Measurements from ENCODE around the gene FAM216A.
"Not testable (repeated sequence)": the region's sequence is repeated elsewhere in the genome, so short reads cannot be mapped to it uniquely, and the experiment has no call there.

The FAM216A gene

DNA sequence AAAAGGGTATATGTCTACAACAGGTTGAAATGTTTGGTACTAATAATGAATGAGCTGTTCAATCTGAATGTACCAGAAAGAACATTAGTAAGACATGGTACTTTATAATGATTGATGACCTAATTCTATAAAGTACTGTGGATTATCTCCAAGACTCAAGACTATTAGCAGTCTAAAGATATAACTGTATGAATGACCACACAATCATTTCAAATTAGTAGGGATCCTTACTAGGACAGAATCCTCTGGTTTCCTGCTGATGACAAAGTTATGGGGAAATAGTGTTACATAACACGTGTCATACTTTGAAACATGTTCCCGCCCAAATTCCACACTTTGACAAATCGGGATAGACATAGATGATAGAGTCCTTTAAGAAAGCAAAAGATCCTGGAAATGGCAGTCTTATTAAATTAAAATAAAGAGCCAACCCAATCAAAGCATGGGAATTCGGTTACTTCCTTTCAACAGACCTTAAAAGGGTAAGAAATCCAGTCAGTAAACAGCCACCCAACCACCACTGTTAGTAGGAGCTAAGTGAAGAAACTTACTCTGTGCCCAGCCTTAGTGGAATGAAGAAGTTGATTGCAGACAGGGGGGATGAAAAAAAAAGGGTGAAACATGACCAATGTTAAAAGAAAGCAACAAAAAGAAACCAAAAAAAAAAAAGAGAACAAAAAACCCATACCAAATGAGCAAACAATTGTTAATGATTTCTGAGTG, 30.5 kb downstream of the FAM216A start:
- no peak for DNase-seq

DNA sequence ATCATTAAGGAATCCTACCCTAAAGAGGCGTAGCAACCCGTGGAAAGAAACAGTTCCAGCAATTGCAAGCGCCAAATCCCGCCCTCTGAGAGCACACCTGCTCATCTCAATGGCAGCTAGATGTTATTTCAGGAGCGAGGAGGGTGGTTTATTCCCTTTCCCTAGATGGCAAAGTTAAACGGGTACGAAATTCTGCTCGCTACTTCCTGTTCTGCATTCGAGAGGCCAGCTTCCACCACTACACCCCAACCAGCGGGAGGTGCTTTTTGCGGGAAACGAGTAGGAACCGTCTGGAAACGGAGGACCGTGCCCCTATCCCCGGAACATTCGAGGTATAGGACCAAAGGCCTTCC, 32.7 kb downstream of the FAM216A start:
- peak in 14 of 58 donors; percentile 18 to 68 (median 42) for DNase-seq

DNA sequence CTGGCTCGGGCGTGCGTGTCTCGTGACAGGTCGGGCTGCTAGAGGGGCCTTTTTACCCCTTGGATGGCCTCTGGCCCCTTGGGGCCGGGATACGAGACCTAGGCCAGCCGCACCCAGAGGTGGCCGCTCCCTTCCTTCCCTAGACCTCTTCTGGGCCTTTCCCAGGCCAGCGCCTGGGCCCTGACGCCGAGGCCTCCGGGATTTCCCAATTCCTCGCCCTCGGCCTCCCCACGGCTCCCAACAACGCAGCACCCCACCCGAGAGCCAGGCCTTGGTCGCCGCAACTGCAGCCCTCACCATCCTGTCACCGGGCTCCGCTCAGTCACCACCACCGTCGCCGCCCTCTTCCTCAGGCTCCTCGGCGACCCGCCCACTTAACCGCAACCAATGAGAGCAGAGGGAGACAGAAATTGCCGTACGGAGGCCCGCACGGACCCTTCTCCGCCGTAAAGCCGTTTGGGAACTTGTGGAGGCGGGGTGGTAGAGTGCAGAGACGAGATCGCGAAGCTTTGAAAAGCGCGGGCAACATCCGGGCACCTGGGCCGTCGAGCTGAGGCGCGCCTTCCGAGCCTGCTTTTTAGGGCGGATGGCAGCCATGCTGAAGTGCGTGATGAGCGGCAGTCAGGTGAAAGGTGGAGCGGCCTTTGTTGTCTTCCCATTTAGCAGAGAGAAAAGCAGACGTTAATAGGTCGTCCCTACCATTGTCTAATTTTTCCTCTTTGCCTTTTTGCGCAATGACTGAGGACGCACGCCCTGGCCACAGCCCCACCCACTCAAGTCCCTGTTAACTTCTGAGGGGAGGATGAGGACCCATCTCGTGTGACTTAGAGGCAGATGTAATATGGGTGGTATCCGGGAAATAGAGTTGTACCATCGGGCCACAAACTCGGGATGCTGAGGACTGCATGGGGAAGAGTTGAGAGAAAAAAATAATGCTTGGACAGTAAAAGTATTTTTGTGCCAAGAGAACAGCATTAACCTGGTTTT, 33.4 kb downstream of the FAM216A start, which contains the start of the genes RAD9B and VPS29:
TSS of gene RAD9B (plus strand) at position 580 of the 987 bp plus-strand sequence. CDS start at position 587, 7 bp downstream.
TSS of gene VPS29 (minus strand) at position 360 of the 987 bp plus-strand sequence. CDS start at position 300, 60 bp downstream.
- DNase-seq = peak; percentile 75 to 98 (median 96)

DNA sequence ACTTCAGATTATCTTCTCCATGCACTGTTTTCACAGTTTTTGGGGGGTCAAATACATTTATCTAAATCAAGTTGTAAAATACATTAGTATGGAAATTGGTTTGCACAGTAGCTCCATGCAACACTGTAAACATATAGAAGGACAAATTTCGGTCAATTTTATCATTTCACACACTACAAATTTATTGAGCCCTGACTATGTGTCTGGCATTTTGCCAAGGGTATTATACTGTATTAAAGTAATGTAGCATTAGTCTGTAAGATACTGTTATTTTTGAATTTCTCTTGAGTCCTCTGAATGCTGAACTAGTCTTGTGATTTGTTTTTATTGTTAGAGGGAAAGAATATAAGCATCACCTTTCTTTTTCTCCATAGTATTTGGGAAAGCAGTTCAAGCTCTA, 34.8 kb downstream of the FAM216A start:
- DNase-seq = no peak

DNA sequence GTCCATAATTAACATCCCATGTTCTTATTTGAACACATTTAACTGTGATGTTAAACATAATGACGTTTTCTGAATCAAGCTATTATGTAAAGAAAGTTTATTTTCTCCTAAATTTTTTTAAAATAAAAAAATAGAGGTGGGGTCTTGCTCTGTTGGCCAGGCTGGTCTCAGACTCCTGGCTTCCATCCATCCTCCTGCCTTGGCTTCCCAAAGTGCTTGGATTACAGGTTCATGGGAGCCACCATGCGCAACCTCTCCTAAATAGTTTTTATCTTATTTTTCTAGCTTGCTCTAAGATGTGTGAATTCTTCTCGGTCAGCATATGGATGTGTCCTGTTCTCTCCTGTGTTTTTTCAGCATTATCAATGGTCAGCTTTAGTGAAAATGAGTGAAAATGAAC, 36.7 kb downstream of the FAM216A start:
- DNase-seq = no peak

DNA sequence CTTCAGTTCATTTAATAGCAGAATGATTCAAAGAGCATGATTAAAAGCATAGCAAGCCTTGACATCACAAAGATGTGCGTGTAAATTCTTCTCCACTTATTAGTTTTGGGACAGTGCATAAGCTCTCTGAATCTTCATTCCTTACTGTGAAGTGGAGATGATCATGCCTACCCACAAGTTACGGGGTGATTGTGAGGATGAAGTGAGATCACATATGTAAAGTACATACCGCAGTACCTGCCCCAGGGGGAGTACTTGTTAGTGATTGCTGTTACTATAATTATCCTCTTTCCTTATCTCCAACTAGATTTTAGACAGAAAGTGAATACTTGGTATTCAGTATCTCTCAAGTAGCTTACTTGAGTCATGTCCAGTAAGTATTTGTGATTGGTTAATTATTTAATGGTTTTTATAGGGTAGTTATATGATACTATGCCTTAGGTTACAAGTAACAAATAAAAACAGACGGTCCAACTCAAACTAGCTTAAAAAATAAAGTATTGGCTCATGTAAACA, 39.5 kb downstream of the FAM216A start:
- DNase-seq = no peak

DNA sequence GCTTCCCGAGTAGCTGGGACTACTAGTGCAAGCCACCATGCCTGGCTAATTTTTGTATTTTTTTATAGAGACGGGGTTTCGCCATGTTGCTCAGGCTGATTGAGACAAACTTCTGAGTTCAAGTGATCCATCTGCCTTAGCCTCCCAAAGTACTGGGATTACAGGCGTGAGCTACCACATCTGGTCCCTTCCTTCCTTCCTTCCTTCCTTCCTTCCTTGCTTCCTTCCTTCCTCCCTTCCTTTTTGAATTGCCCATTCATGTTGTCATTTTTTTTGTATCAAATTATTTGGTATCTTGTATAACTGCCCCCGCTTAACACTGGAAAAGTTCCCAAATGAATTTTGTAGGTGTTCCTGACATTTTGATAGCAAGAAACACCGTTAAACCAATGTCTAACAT, 45.2 kb downstream of the FAM216A start:
- no peak for DNase-seq

GRCh38 chr12:110514363-110514762, 45.7 kb downstream of the FAM216A start:
- DNase-seq = no peak

DNA sequence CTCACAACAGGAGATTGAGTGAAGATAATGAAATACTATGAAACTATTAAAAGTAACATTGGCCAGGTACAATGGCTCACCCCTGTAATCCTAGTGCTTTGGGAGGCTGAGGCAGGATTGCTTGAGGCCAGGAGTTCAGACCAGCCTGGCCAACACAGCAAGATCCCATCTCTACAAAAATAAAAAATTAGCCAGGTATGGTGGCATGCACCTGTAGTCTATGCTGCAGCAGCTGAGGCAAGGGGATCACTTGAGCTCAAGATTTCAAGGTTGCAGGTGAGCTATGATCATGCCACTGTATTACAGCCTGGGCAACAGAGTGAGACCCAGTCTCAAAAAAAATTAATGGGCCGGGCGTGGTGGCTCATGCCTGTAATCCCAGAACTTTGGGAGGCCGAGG, 48.4 kb downstream of the FAM216A start:
- no peak for DNase-seq

DNA sequence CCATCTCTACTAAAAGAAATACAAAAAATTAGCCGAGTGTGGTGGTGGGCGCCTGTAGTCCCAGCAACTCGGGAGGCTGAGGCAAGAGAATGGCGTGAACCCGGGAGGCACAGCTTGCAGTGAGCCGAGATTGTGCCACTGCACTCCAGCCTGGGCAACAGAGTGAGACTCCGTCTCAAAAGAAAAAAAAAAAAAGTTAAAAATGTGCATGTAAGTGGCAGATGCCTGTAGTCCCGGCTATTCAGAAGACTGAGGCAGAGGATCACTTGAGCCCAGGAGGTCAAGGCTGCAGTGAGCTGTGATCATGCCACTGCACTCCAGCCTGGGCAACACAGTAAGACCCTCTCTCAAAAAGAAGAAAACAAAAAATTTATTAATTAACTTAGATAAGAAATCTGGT, 49.4 kb downstream of the FAM216A start:
- not testable (repeated sequence) for DNase-seq

- DNase-seq = not testable (repeated sequence)
These were observed 52.4 kb downstream of the FAM216A start for GRCh38 chr12:110520876-110521712.

DNA sequence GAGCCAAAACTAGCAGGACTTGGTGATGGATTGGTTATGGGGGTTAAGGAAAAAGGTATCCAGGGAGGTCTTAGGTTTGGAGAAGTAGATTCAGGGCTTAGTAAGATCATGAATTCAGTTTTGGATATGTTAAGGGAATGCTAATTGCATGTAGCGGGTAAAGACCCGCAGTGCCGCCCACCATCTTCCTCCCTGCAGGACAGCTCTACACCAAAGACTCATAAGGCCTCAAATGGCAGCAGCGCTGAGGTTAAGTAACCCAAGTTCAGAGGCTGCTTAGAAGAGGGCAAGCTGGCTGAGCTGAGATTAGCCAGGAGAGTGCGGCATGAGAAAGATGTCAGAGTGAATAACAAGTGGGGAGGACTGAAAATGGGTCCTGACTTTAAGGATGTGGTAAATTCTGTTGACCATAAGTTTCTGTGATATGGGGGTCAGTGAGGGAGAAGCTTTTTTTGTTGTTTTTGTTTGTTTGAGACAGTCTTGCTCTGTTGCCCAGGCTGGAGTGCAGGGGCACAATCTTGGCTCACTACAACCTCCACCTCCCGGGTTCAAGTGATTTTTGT, 59.7 kb downstream of the FAM216A start:
- DNase-seq = no peak

GRCh38 chr12:110530511-110530910, 61.9 kb downstream of the FAM216A start:
- no peak for DNase-seq

GRCh38 chr12:110531741-110532333, 63.2 kb downstream of the FAM216A start:
- no peak for DNase-seq

DNA sequence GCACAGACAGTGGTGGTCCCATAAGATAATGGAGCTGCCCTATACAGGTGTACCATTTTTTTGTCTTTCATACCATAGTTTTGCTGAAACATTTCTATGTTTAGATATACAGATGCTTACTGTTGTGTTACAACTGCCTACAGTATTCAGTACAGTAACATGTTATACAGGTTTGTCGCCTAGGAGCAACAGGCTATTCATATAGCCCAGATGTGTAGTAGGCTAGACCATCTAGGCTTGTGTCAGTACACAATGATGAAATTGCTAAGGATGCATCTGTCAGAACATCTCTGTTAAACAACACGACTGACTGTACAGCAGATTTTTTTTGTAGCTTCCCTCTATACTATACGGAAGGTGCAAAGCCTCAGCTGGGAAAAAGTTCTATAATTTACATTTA, 64.0 kb downstream of the FAM216A start:
- no peak for DNase-seq

GRCh38 chr12:110533607-110534006, 65.0 kb downstream of the FAM216A start:
- DNase-seq = no peak

- no peak for DNase-seq
These were observed 66.2 kb downstream of the FAM216A start for GRCh38 chr12:110534811-110535210.

GRCh38 chr12:110536834-110537604, 68.4 kb downstream of the FAM216A start:
- DNase-seq = no peak

All from anterior cingulate cortex (tissue), 58 donors.